ENCODE data around the gene MED12L. TPM values are rescaled to one million over a fixed set of nuclear protein-coding genes. Genes with fewer than 3 reads are reported as not detected.

MED12L gene
- total RNA-seq, 1 donor from 2014 or later, result 1.3 TPM

DNA sequence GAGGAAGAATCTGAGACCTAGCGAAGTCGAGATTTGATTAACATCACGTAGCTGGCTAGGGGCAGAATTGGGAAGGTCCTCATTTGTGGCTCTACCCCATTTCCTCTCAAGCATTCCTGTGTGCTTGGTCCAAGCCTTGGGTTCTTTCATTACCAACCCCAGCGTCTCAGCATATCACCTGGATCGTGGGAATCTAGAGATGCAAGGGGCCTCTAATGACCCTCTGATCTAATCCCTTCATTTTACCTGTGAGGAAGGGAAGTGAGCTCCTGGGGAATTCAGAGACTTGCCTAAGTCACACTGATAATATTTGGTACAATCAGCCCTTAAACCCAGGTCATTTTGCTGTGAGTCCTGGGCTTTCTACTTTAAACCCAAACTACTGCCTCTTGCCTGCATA lies 229.1 kb downstream of the MED12L start:
- Histone ChIP-seq H3K4me3 (ENCODE audit: low read depth, low read length) (no peak overlapping the region), H3K27me3 (ENCODE audit: control insufficient read depth, insufficient read depth, low read length) (no peaks in the 10 kb centered on the region), H3K36me3 (ENCODE audit: control insufficient read depth, insufficient read depth, low read length) (no peaks in the 10 kb centered on the region)
- TF ChIP-seq, protein P1, sequence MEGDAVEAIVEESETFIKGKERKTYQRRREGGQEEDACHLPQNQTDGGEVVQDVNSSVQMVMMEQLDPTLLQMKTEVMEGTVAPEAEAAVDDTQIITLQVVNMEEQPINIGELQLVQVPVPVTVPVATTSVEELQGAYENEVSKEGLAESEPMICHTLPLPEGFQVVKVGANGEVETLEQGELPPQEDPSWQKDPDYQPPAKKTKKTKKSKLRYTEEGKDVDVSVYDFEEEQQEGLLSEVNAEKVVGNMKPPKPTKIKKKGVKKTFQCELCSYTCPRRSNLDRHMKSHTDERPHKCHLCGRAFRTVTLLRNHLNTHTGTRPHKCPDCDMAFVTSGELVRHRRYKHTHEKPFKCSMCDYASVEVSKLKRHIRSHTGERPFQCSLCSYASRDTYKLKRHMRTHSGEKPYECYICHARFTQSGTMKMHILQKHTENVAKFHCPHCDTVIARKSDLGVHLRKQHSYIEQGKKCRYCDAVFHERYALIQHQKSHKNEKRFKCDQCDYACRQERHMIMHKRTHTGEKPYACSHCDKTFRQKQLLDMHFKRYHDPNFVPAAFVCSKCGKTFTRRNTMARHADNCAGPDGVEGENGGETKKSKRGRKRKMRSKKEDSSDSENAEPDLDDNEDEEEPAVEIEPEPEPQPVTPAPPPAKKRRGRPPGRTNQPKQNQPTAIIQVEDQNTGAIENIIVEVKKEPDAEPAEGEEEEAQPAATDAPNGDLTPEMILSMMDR (IDR thresholded peaks at IDR 0.05; ENCODE audit: insufficient read depth, low read length, poor library complexity, severe bottlenecking), result no peak
- no peak for DNase-seq (ENCODE audit: low read depth)

DNA sequence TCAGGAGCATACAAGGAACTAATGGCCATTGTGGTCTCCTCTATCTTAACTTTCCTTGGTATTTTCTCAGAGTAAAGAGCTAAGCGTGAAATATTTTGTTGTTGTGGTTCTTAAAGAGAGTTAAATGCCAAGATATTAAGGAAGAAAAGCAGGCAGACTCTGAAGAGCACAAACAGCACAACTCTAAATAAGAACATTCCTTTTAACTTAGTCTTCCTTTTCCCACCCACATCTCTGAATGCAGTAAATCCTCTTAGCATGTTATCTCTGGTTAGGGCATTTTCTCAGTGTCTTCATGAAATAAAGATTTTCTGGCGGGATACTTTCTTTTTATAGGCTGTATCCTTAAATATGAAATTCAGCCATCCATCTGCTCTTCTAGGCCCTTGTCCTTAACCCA lies 229.7 kb downstream of the MED12L start:
- H3K36me3 ChIP-seq (ENCODE audit: control insufficient read depth, insufficient read depth, low read length), result no peaks in the 10 kb centered on the region
- TF ChIP-seq, protein P1 (IDR thresholded peaks at IDR 0.05; ENCODE audit: insufficient read depth, low read length, poor library complexity, severe bottlenecking), result no peak
- DNase-seq (ENCODE audit: low read depth), result no peak
- H3K4me3 ChIP-seq (ENCODE audit: low read depth, low read length), result no peak overlapping the region
- H3K27me3 ChIP-seq (ENCODE audit: control insufficient read depth, insufficient read depth, low read length), result no peaks in the 10 kb centered on the region

DNA sequence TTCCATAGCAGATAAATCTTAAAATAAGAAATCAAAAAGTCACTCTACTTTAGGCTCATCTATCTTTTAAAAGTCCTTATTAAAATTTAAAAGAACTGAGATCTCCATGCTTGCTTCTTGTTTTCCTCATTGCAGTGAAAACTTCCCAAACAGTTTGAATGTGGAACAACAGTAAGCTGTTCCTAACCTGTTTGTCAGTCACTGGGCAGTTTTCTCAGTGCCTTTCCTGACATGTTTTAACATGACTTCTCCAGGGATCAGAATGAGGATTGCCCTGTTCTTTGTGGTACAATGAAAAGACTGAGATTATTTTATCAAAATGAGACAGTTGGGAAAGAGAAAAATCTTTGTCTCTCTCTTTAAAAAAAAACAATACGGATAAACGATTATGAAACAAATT lies 230.4 kb downstream of the MED12L start:
- TF ChIP-seq, protein P1 (IDR thresholded peaks at IDR 0.05; ENCODE audit: insufficient read depth, low read length, poor library complexity, severe bottlenecking), result no peak
- Histone ChIP-seq H3K36me3 (ENCODE audit: control insufficient read depth, insufficient read depth, low read length) (no peaks in the 10 kb centered on the region), H3K4me3 (ENCODE audit: low read depth, low read length) (peak overlapping the region; percentile 4), H3K27me3 (ENCODE audit: control insufficient read depth, insufficient read depth, low read length) (no peaks in the 10 kb centered on the region)
- DNase-seq (ENCODE audit: low read depth), result no peak

DNA sequence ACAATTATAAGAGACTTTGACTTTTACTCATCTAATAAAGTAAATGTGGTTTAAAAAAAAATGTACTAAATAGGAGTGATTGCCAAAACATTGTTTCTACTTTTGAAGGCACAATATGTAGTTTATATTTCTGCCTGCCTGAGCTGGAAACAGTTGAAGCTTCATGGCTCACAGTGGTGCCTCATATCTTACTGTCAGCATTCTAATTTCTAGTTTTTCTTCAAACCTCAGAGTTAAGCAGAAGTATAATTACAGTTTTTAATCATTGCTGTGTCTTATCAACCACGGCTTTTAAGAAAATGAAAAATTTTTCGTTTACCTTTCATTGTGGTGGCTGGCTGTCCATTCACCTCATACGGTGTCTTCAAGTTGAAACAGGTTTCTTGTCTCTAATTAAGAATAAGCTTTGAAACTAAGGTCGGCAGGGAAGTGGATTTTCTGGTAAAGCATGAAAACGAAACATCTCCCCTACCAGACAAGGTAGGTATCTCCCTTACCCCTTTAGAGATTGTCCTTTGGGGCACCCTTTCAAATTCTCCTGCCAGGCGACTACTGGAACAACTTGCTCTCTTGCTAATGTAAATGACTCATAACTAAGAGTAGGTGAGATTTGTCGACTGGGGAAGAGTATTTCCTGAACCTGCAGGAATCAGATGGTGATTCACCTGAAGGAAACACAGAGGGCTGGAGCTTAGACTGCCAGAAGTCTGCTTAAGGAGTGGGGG lies 231.0 kb downstream of the MED12L start, which contains the start of gene GPR87:
GPR87 (minus strand) TSS at position 554 of the 725 bp plus-strand sequence. CDS start 16,720 bp downstream, outside the sequence.
- Histone ChIP-seq H3K27me3 (ENCODE audit: control insufficient read depth, insufficient read depth, low read length) (no peaks in the 10 kb centered on the region), H3K4me3 (ENCODE audit: low read depth, low read length) (peak within 1 kb of the TSS; percentile 4), H3K36me3 (ENCODE audit: control insufficient read depth, insufficient read depth, low read length) (no peaks in the 10 kb centered on the region)
- TF ChIP-seq, protein P1 (IDR thresholded peaks at IDR 0.05; ENCODE audit: insufficient read depth, low read length, poor library complexity, severe bottlenecking), result no peak
- DNase-seq (ENCODE audit: low read depth), result peak; percentile 87

DNA sequence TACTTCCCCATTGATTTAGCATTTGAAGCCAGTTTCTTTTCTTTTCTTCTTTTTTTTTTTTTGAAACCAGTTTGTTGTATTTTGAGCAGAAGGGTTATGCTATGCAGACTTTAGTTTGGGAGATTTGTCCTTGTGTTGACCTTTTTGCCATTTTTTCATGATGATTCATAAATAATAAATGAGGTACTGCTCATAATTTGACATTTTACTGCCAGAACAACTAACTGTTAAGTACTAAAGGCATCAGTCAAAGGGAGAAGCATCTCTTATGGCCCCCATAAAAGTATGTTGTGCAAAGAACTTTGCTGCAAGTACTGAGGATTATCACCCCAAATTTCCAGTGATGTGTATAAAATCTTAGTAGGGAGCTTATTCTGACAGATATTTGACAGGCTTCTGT lies 232.8 kb downstream of the MED12L start:
- no peaks in the 10 kb centered on the region for H3K27me3 ChIP-seq (ENCODE audit: control insufficient read depth, insufficient read depth, low read length)
- no peak overlapping the region for H3K4me3 ChIP-seq (ENCODE audit: low read depth, low read length)
- TF ChIP-seq, protein P1 (IDR thresholded peaks at IDR 0.05; ENCODE audit: insufficient read depth, low read length, poor library complexity, severe bottlenecking), result no peak
- DNase-seq (ENCODE audit: low read depth), result no peak
- H3K36me3 ChIP-seq (ENCODE audit: control insufficient read depth, insufficient read depth, low read length), result no peaks in the 10 kb centered on the region

DNA sequence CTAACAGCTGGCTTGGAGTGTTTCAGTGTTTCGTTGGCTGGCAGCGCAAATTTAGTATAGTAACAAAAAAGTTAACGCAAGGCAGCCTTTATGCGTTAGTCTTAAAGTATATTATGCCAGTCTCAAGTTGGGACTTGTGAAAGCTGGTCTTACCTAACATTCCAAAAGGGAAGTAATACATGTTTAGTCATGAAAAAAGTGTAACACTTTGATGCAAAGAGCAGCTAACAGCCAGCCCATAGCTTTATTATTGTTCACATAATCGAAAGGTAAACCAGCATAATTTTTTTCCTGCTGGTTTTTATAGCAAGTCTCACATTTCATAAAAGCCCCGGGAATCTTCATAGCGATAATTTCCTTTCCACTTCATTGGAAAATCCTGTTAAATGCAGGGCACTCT lies 233.5 kb downstream of the MED12L start:
- Histone ChIP-seq H3K36me3 (ENCODE audit: control insufficient read depth, insufficient read depth, low read length) (no peaks in the 10 kb centered on the region), H3K27me3 (ENCODE audit: control insufficient read depth, insufficient read depth, low read length) (no peaks in the 10 kb centered on the region), H3K4me3 (ENCODE audit: low read depth, low read length) (no peak overlapping the region)
- TF ChIP-seq, protein P1 (IDR thresholded peaks at IDR 0.05; ENCODE audit: insufficient read depth, low read length, poor library complexity, severe bottlenecking), result no peak
- no peak for DNase-seq (ENCODE audit: low read depth)

All from kidney epithelial cell (primary cell).